Suprapubic skin (tissue), 3 donors: ENCODE results near the gene BCAS1.

Source experiments
- EP300 ChIP-seq: sonication (generic); formaldehyde crosslinking; IDR thresholded peaks from one replicate; pipeline ENCODE4 v1.6.1; 2017; ENCODE audit warnings: antibody characterized with exemption
- POLR2A ChIP-seq, 2 donors: fragments of 450-650 bp; IDR thresholded peaks; one replicate each; pipeline ENCODE4 v1.6.1; 2017; ENCODE audit warnings: antibody characterized with exemption in 2 of 2, mild to moderate bottlenecking in 2 of 2, moderate library complexity in 2 of 2
- TF ChIP-seq, protein P1 (sequence below), 2 donors: fragments of 200-600 bp in 1 of 2; fragments of 450-650 bp in 1 of 2; sonication (generic) in 1 of 2; IDR thresholded peaks; one replicate each; pipeline ENCODE4 v1.5.1; 2016 to 2019; ENCODE audit warnings: antibody characterized with exemption in 2 of 2, mild to moderate bottlenecking in 1 of 2, moderate library complexity in 1 of 2

DNA sequence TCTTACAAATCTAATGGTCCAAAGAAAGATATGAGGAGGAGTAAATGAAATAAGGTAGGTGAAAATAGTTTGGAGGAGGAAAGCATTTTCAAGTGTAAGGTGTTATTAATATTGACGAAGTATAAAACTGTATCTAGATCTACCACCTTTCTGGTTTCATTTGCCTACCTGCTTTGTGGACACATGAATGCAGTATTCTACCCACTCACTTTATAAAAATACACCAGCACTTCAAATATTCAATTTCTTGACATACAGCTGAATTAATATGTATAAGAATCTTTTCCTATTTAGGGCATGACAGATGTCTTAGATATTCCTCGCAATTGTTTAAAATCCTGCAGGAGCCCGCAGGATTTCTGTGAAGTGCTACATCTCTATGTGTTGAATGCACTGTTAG lies 108.0 kb downstream of the BCAS1 start:
- TF ChIP-seq, protein P1, sequence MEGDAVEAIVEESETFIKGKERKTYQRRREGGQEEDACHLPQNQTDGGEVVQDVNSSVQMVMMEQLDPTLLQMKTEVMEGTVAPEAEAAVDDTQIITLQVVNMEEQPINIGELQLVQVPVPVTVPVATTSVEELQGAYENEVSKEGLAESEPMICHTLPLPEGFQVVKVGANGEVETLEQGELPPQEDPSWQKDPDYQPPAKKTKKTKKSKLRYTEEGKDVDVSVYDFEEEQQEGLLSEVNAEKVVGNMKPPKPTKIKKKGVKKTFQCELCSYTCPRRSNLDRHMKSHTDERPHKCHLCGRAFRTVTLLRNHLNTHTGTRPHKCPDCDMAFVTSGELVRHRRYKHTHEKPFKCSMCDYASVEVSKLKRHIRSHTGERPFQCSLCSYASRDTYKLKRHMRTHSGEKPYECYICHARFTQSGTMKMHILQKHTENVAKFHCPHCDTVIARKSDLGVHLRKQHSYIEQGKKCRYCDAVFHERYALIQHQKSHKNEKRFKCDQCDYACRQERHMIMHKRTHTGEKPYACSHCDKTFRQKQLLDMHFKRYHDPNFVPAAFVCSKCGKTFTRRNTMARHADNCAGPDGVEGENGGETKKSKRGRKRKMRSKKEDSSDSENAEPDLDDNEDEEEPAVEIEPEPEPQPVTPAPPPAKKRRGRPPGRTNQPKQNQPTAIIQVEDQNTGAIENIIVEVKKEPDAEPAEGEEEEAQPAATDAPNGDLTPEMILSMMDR (IDR thresholded peaks at IDR 0.05): no peak
- TF ChIP-seq EP300 (no peak), POLR2A (IDR thresholded peaks at IDR 0.05) (no peak)
